CD4-positive, alpha-beta T cell (primary cell): ENCODE measurements around the gene SYCE3. TPM values are rescaled to one million over a fixed set of nuclear protein-coding genes. Genes with fewer than 3 reads are reported as not detected.
A peak's percentile ranks its signal among the peaks of the same experiment; 100 is the strongest.

Experiments
- ATAC-seq: fragments of 200-7000 bp; cut with Tn5 transposase; one replicate; pipeline ENCODE4 v1.10.0; 2022; ENCODE audit warnings: mild to moderate bottlenecking; ENCODE audit not compliant: poor library complexity
- CTCF ChIA-PET: fragments of 350-600 bp; sonication (Branson Sonifier 250); formaldehyde crosslinking; loops from one replicate; lab custom pipeline; 2021; ENCODE audit warnings: antibody characterized with exemption, inconsistent platforms; lab: Charles Lee
- POLR2A ChIA-PET: fragments of 350-600 bp; sonication (Branson Sonifier 250); formaldehyde crosslinking; loops from one replicate; lab custom pipeline; 2021; ENCODE audit warnings: antibody characterized with exemption, inconsistent platforms; lab: Charles Lee
- DNase-seq, 14 experiments: peaks; one replicate each; pipeline ENCODE4 v3.0.0-alpha.2; 2013 to 2020; ENCODE audit warnings: mixed read lengths in 2 of 14
- H3K27ac ChIP-seq, 2 donors: one replicate each; pipeline versions ENCODE4 v1.5.1 to v1.7.0; 2013; ENCODE audit warnings: low read length in 2 of 2, low read depth in 1 of 2, mild to moderate bottlenecking in 1 of 2
- H3K27me3 ChIP-seq, 2 experiments: 1 replicate in 1 of 2; 2 replicates in 1 of 2; pipeline versions ENCODE4 v1.6.1 to v1.7.0; 2013; ENCODE audit warnings: low read length in 2 of 2, control low read depth in 1 of 2, mild to moderate bottlenecking in 1 of 2, moderate library complexity in 1 of 2; ENCODE audit not compliant: insufficient read depth in 2 of 2, control insufficient read depth in 1 of 2
- H3K36me3 ChIP-seq: one replicate; pipeline ENCODE4 v1.6.1; 2013; ENCODE audit warnings: low read length, control low read depth; ENCODE audit not compliant: insufficient read depth
- H3K4me1 ChIP-seq: one replicate; pipeline ENCODE4 v1.6.1; 2013; ENCODE audit warnings: low read length, control low read depth; ENCODE audit not compliant: insufficient read depth
- H3K4me3 ChIP-seq: one replicate; pipeline ENCODE4 v1.5.1; 2013; ENCODE audit warnings: mild to moderate bottlenecking, low read length, moderate library complexity
- H3K9me3 ChIP-seq, 2 experiments: 1 replicate in 1 of 2; 2 replicates in 1 of 2; pipeline versions ENCODE4 v1.6.1 to v1.7.0; 2013; ENCODE audit warnings: low read length in 2 of 2, mild to moderate bottlenecking in 2 of 2, control low read depth in 1 of 2, moderate library complexity in 1 of 2; ENCODE audit not compliant: control insufficient read depth in 1 of 2, insufficient read depth in 1 of 2
- H3K27ac Mint-ChIP-seq: one replicate; pipeline ENCODE4 v1.8.0; 2020; ENCODE audit warnings: mixed read lengths
- H3K27me3 Mint-ChIP-seq: one replicate; pipeline ENCODE4 v1.8.0; 2021; ENCODE audit warnings: mixed read lengths
- H3K36me3 Mint-ChIP-seq: one replicate; pipeline ENCODE4 v1.8.0; 2021; ENCODE audit warnings: low read depth, mixed read lengths
- H3K4me1 Mint-ChIP-seq: one replicate; pipeline ENCODE4 v1.8.0; 2021; ENCODE audit warnings: low read depth, mixed read lengths
- H3K4me3 Mint-ChIP-seq: one replicate; pipeline ENCODE4 v1.8.0; 2020; ENCODE audit warnings: mild to moderate bottlenecking, mixed read lengths
- H3K9me3 Mint-ChIP-seq: one replicate; pipeline ENCODE4 v1.8.0; 2020; ENCODE audit warnings: mixed read lengths
- CTCF ChIP-seq: fragments of 200-600 bp; IDR thresholded peaks from one replicate; pipeline ENCODE4 v1.8.0; 2022; ENCODE audit warnings: antibody characterized with exemption, mild to moderate bottlenecking
- intact Hi-C, 2 experiments: fragments of 100-400 bp; cut with DNase I in 1 of 2; cut with micrococcal nuclease in 1 of 2; formaldehyde crosslinking; loops; one replicate each; pipeline versions ENCODE4 v1.15.1 to v1.9.0; 2023 to 2025; cut with DNase I, micrococcal nuclease
- total RNA-seq, 174 experiments: library from RNA in 2 of 174; stranded (reverse) in 2 of 174; gene quantifications; one replicate each; pipeline ENCODE4 v1.2.3 and lab custom pipeline; 2021 to 2026

SYCE3 gene
- total RNA-seq, 2 experiments from 2014 or later, result not detected

DNA sequence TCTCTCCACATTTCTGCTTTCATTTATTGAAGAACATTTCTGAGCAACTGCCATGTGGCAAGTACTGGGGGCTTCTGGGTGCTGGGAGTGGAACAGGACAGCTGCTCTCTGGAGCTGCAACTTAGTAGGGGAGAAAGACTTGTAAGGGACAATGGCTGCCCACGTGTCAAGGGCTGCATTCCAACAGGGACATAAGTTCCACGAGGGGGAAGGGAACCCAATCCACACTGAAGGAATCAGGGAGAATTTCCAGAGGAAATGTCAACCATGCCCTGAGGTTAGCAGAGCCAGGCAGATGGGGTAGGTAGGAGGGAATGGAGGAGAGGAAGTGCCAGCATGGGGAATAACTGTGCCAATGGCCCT is 39.6 kb upstream of the SYCE3 start:
- CTCF ChIA-PET, result no interaction called here
- intact Hi-C loops, result no loop called here
- POLR2A ChIA-PET, result interaction anchor here (1.6 kb wide), 1 partner anchor 77 kb away, joined by 3 read pairs; the partner anchor contains the start of gene SCO2
- TF ChIP-seq CTCF, result no peak
- H3K27me3 ChIP-seq, result peaks cover 51 to 75% of the 10 kb centered on the region in 2 experiments
- Mint-ChIP-seq H3K4me1 (peaks cover 12% of the 10 kb centered on the region), H3K36me3 (peaks cover 4% of the 10 kb centered on the region), H3K27ac (no peak overlapping the region), H3K4me3 (peak overlapping the region; percentile 79), H3K9me3 (no peaks in the 10 kb centered on the region), H3K27me3 (peaks cover 43% of the 10 kb centered on the region)
- no peak overlapping the region for H3K4me3 ChIP-seq
- ATAC-seq (no peak), DNase-seq (no peak)
- no peaks in the 10 kb centered on the region for H3K36me3 ChIP-seq
- peaks cover 0 to 26% of the 10 kb centered on the region in 2 experiments for H3K9me3 ChIP-seq
- peaks cover 7% of the 10 kb centered on the region for H3K4me1 ChIP-seq
- no peak overlapping the region for H3K27ac ChIP-seq

DNA sequence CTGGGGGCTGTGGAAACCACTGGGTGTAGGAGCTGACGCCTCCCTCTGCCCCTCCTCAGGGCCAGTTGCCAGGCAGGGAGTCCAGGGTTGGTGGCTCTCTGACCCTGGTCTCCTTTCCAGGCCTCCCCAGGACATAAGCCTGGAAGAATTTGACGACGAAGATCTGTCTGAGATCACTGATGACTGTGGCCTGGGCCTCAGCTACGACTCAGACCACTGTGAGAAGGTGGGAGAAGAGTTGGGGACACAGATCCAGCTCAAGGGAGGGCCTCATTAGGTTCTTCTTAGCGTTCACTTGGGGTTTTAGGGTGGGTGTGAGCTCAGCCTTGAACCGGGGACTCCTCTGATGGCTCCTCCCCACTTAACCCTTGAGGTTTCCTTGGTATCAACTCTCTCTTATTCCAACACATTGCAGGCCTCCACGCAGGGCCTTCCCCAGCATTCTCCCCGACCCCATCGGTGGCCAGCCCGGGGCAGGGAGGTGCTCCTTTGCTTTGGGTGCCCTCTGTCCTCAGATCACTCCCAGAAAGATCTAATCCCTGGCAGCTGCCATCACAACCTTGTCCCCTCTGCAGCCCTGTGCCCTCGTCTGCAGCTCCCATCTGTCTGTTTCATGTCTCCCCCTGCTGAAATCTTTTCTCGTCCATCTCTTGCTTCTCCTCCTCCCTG is 39.1 kb upstream of the SYCE3 start:
- H3K27me3 ChIP-seq, result peaks cover 46 to 71% of the 10 kb centered on the region in 2 experiments
- Mint-ChIP-seq H3K4me1 (peaks cover 15% of the 10 kb centered on the region), H3K9me3 (no peaks in the 10 kb centered on the region), H3K27ac (no peak overlapping the region), H3K36me3 (peaks cover 6% of the 10 kb centered on the region), H3K27me3 (peaks cover 45% of the 10 kb centered on the region), H3K4me3 (peak overlapping the region; percentile 79)
- intact Hi-C loops, result no loop called here
- POLR2A ChIA-PET, result interaction anchor here (0.8 to 1.6 kb wide), 2 partner anchors 19 to 76 kb away, joined by 3 read pairs; partner anchors contain the start of gene SCO2
- H3K27ac ChIP-seq, result no peak overlapping the region
- no peak for TF ChIP-seq CTCF
- CTCF ChIA-PET, result no interaction called here
- no peaks in the 10 kb centered on the region for H3K36me3 ChIP-seq
- no peak for ATAC-seq
- H3K4me3 ChIP-seq, result no peak overlapping the region
- H3K4me1 ChIP-seq, result peaks cover 7% of the 10 kb centered on the region
- no peak for DNase-seq
- H3K9me3 ChIP-seq, result peaks cover 0 to 26% of the 10 kb centered on the region in 2 experiments

DNA sequence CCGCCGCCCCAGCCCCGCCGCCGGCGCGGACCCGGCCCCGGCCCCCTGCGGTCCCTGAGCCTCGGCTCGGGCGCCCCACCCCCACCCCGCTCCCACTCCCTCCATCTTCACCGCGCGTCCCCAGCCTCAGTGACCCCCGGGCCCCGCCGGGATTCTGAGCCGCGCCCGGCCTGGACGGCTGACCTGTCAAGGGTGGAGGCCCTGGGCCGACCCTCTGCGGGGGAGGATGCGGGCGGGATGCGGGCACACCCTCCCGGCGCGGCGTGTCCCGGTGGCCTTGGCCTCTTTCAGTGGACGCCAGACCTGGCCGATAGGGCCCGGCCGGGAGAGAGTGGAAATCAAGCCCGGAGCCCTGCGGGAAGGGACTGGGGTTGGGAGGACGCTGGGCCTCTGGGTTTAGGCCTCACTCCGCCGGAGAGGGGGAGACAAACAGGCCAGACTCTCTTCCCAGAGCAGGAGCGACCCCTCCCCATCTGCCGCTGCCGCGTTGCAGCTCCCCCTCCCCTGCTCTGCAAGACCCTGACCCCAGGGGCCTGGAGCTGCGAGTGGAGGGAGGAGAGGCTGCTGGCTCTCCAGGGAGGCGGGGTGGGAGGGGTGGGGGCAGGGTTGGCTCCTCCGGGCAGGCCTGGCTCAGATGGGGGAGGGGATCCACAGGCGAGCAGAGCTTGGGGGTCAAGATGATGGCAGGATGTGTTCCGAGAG is 38.4 kb upstream of the SYCE3 start:
- H3K4me3 Mint-ChIP-seq, result peak overlapping the region; percentile 79
- H3K4me1 Mint-ChIP-seq, result peaks cover 15% of the 10 kb centered on the region
- H3K36me3 ChIP-seq, result no peaks in the 10 kb centered on the region
- peaks cover 11% of the 10 kb centered on the region for H3K36me3 Mint-ChIP-seq
- H3K27ac Mint-ChIP-seq, result no peak overlapping the region
- no peak for ATAC-seq
- no peak for TF ChIP-seq CTCF
- H3K4me3 ChIP-seq, result no peak overlapping the region
- DNase-seq, result peak in 2 of 14 experiments; percentile 20 to 29
- H3K9me3 ChIP-seq, result peaks cover 0 to 26% of the 10 kb centered on the region in 2 experiments
- H3K27me3 Mint-ChIP-seq, result peaks cover 44% of the 10 kb centered on the region
- H3K4me1 ChIP-seq, result peaks cover 7% of the 10 kb centered on the region
- CTCF ChIA-PET, result no interaction called here
- POLR2A ChIA-PET, result interaction anchor here (0.8 to 1.6 kb wide), 2 partner anchors 20 to 76 kb away, joined by 3 read pairs; partner anchors contain the start of gene SCO2
- no peak overlapping the region for H3K27ac ChIP-seq
- peaks cover 45 to 64% of the 10 kb centered on the region in 2 experiments for H3K27me3 ChIP-seq
- H3K9me3 Mint-ChIP-seq, result no peaks in the 10 kb centered on the region
- intact Hi-C loops, result loop anchor here in 1 of 2 experiments (1.0 kb wide), 1 partner anchor 19 kb away; no protein-coding TSS in a partner anchor
